ENCODE measurements around the gene BCL6B. TPM values are rescaled to one million over a fixed set of nuclear protein-coding genes. Genes with fewer than 3 reads are reported as not detected.

BCL6B gene
- total and polyA plus RNA-seq, 10 of the 15 experiments (the other 5 are each of a cell fraction or from before 2014, with no cell fraction given): 0.06 to 0.85 (median 0.11) TPM; not detected in 1

GRCh38 chr17:7021993-7022778 is 664 bp upstream of the BCL6B start (continued):
- TF ChIP-seq PRDM15 (CRISPR knock-in tag; IDR thresholded peaks at IDR 0.05) (no peak), YY1 (IDR thresholded peaks at IDR 0.05; ENCODE audit: low read depth, low read length) (peak; percentile 41), PKNOX1 (IDR thresholded peaks at IDR 0.05) (peak; percentile 81), NR2F1 (conservative IDR thresholded peaks at IDR 0.05) (no peak), HDGF (IDR thresholded peaks at IDR 0.05) (no peak), NRF1 (conservative IDR thresholded peaks at IDR 0.05; ENCODE audit: low read depth, low read length) (no peak), GATAD2B (conservative IDR thresholded peaks at IDR 0.05; ENCODE audit: low read depth) (peak; percentile 84; the same call in 1 of the 2 replicates), LARP7 (IDR thresholded peaks at IDR 0.05) (peak; percentile 58), E2F4 (IDR thresholded peaks at IDR 0.05; ENCODE audit: low read depth, low read length) (peak; percentile 17; the same call in 1 of the 2 replicates), ZNF274 (IDR thresholded peaks at IDR 0.05; ENCODE audit: insufficient read depth, insufficient read length) (no peak), HDAC6 (IDR thresholded peaks at IDR 0.05; ENCODE audit: unreplicated experiment) (no peak), ESRRA (IDR thresholded peaks at IDR 0.05; ENCODE audit: low read length) (no peak), BHLHE40 (IDR thresholded peaks at IDR 0.05; ENCODE audit: borderline replicate concordance in 1 of 2, low read depth in 2 of 2, low read length in 1 of 2) (peak; percentile 8 to 53; a peak in 1 of 4 replicates), ATF7 (IDR thresholded peaks at IDR 0.05; ENCODE audit: low read depth) (no peak), ZBTB40 (IDR thresholded peaks at IDR 0.05; ENCODE audit: borderline replicate concordance) (peak; percentile 86), NR2C1 (IDR thresholded peaks at IDR 0.05) (no peak), TAF1 (IDR thresholded peaks at IDR 0.05; ENCODE audit: borderline replicate concordance, low read depth, low read length) (0 out of 2 replicates have a peak, but pooled peaks have one; percentile 36), SRF (IDR thresholded peaks at IDR 0.05; ENCODE audit: low read depth in 2 of 2, low read length in 2 of 2) (no peak), SMC3 (IDR thresholded peaks at IDR 0.05; ENCODE audit: borderline replicate concordance, low read length) (peak; percentile 67), MXI1 (IDR thresholded peaks at IDR 0.05; ENCODE audit: low read depth, low read length) (peak; percentile 77; the same call in 1 of the 2 replicates), BRCA1 (IDR thresholded peaks at IDR 0.05; ENCODE audit: low read depth, low read length) (no peak)

Data from GM12878 (cell line).